Right kidney (tissue), 1 donor: ENCODE results near the gene TMEM266.

Experiments used
- DNase-seq: peaks from one replicate; pipeline ENCODE4 v3.0.0-alpha.2; 2016

TMEM266 gene

GRCh38 chr15:76181705-76182107 is 121.9 kb downstream of the TMEM266 start:
- no peak for DNase-seq

DNA sequence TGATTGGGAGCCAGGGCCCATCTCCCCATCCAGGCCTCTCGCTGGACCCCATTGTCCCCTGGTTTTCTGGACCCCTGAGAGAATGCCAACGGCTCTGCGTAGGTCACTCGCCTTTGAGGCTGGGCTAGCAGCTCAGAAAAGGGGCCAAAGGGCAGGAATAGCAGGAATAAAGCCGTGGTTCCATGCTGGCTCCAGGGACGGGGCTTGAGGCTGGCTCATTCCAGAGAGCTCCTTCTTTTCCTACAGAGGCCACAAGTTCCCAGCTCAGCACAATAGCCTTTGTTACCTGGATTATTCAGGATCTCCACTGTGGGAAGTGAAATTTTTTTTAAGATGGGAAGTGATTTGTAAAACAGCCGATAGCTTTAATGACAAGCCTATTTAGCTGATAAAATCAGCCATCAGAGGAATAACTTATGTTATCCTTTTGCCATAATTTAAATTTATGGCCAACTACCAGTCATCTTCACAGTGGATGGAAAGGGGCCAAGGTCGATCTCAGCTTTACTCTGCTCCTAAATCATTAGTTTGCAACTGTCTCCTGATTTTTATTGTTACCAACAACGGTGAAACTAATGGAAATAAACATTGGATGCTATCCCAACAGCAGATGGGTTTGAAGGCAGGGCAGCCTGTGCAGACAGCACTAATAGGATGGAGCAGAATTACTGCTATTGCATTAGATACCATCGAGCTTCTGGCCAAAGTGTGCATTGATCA is 124.3 kb downstream of the TMEM266 start:
- DNase-seq, result no peak

GRCh38 chr15:76184650-76185035 is 124.9 kb downstream of the TMEM266 start:
- DNase-seq, result no peak

DNA sequence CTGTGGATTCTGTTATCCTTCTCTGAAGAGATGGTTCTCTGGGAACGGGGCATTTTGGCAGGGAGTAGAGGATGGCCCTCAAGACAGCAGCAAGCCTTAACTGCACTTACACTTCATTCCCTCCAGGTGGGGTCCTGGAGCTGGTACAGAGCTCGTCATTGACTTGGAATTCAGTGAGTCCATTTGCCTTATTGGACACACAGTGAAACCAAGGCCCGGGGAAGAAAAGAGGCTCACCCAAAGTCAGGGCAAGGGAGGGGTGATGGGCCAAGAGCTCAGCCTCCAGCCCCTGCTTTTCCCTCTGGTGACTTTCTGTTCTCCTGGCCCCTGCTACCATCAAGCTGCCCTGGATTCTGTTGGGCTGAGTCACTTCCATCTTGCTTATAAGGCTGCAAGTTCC is 125.9 kb downstream of the TMEM266 start:
- DNase-seq, result no peak

GRCh38 chr15:76187163-76187562 is 127.4 kb downstream of the TMEM266 start:
- no peak for DNase-seq

DNA sequence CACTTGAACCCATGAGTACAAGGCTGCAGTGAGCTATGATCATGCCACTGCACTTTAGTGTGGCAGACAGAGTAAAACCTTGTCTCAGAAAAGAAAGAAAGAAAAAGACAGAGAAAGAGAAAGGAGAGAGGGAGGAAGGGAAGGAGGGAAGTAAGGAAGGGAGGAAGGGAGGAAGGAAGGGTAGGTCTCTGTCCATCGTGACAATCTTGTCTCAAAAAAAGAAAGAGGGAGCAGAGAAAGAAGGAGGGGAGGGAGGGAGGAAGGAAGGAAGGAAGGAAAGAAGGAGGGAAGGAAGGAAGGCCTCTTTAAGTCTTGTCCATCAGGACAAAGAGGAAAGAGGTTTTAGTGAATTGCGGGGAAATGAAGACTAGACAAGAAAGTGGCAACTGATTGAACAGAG is 129.3 kb downstream of the TMEM266 start:
- no peak for DNase-seq

GRCh38 chr15:76190070-76190564 is 130.3 kb downstream of the TMEM266 start:
- DNase-seq, result no peak

- peak; percentile 74 for DNase-seq
Measured at GRCh38 chr15:76190751-76191538, 131.2 kb downstream of the TMEM266 start.

- DNase-seq, result no peak
Measured at GRCh38 chr15:76191539-76192244, 131.9 kb downstream of the TMEM266 start.

GRCh38 chr15:76192715-76193114 is 132.9 kb downstream of the TMEM266 start:
- DNase-seq, result no peak

GRCh38 chr15:76193934-76194333 is 134.1 kb downstream of the TMEM266 start:
- DNase-seq, result no peak

DNA sequence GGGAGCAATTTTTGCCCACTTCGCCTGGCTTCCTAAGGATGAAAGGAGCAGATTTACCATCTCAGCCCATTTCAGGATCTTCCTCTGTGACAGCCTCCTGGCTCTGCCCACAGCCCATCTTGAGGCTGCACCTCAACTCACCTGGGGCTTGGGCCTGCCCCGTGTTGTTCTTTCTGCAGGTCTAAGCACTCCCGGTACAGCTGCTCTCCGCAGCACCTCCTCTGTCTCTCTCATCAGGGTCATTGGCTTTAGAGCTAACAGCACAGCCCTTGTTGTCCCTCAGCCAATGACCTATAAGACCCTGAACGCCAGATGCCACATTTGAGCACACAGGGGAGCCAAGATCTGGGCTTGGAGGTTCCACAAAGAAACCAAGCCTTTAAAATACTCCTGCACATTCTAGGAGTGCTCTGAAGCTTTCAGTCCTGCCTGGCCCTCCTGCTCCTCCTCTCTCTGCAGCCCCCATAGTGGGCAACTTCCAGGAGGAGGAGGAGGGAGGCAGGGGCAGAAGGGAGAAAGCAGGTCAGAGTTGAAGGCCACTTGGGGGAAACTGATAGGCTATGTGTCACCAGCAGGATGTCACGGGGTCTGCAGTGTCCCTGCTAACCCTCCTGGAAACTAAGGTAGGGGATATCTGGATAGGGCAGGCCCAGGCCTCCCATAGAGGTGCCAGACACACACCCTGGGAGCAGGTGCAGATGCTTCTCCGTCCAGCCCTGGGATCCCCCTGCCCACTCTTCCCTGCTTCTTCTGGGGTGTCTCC is 135.9 kb downstream of the TMEM266 start:
- DNase-seq, result no peak

- peak; percentile 39 for DNase-seq
Measured at GRCh38 chr15:76196269-76197231, 136.8 kb downstream of the TMEM266 start.

GRCh38 chr15:76197703-76198455 is 138.1 kb downstream of the TMEM266 start:
- DNase-seq, result no peak

GRCh38 chr15:76198456-76199105 is 138.8 kb downstream of the TMEM266 start:
- no peak for DNase-seq

- no peak for DNase-seq
Measured at GRCh38 chr15:76199106-76200082, 139.6 kb downstream of the TMEM266 start.

GRCh38 chr15:76200083-76200465 is 140.3 kb downstream of the TMEM266 start:
- no peak for DNase-seq

GRCh38 chr15:76200641-76201105 is 140.9 kb downstream of the TMEM266 start:
- no peak for DNase-seq
